Smooth muscle cell (in vitro differentiated cells): ENCODE results near the gene SLC7A6. TPM values are rescaled to one million over a fixed set of nuclear protein-coding genes. Genes with fewer than 3 reads are reported as not detected.

Source experiments
- DNase-seq: peaks from one replicate; lab custom pipeline; 2025; ENCODE audit not compliant: unreplicated experiment; lab: John Stamatoyannopoulos, UW
- H2AFZ ChIP-seq: fragments of 200-600 bp; sonication (generic); 2 replicates; pipeline ENCODE4 v1.6.0; 2016; ENCODE audit warnings: antibody characterized with exemption, low read depth, mild to moderate bottlenecking
- H3F3A ChIP-seq: fragments of 200-600 bp; sonication (generic); 2 replicates; pipeline ENCODE4 v1.6.0; 2017; ENCODE audit warnings: antibody characterized with exemption, low read depth
- H3K27ac ChIP-seq: fragments of 200-600 bp; sonication (generic); 2 replicates; pipeline ENCODE4 v1.5.1; 2016; ENCODE audit warnings: low read depth, mild to moderate bottlenecking
- H3K27me3 ChIP-seq: fragments of 200-600 bp; sonication (generic); 2 replicates; pipeline ENCODE4 v1.6.1; 2016; ENCODE audit warnings: low read depth, mild to moderate bottlenecking
- H3K36me3 ChIP-seq: fragments of 200-600 bp; sonication (generic); 2 replicates; pipeline ENCODE4 v1.5.1; 2016; ENCODE audit warnings: low read depth
- H3K4me1 ChIP-seq: fragments of 200-600 bp; sonication (generic); 2 replicates; pipeline ENCODE4 v1.5.1; 2016; ENCODE audit warnings: low read depth
- H3K4me2 ChIP-seq: fragments of 200-600 bp; sonication (generic); 2 replicates; pipeline ENCODE4 v1.6.0; 2016; ENCODE audit warnings: mild to moderate bottlenecking
- H3K4me3 ChIP-seq: fragments of 200-600 bp; sonication (generic); 2 replicates; pipeline ENCODE4 v1.5.1; 2016; ENCODE audit warnings: mild to moderate bottlenecking
- H3K79me2 ChIP-seq: fragments of 200-600 bp; sonication (generic); 2 replicates; pipeline ENCODE4 v1.6.0; 2016; ENCODE audit warnings: low read depth, mild to moderate bottlenecking
- H3K9ac ChIP-seq: fragments of 200-600 bp; sonication (generic); 2 replicates; pipeline ENCODE4 v1.6.0; 2016; ENCODE audit warnings: low read depth
- H3K9me3 ChIP-seq: fragments of 200-600 bp; sonication (generic); replicated peaks from 2 replicates; pipeline ENCODE4 v1.5.1; 2016; ENCODE audit warnings: low read depth
- H4K20me1 ChIP-seq: fragments of 200-600 bp; sonication (generic); 2 replicates; pipeline ENCODE4 v1.6.0; 2016; ENCODE audit warnings: low read depth
- CTCF ChIP-seq: fragments of 200-600 bp; sonication (generic); IDR thresholded peaks from 2 replicates; pipeline ENCODE4 v1.5.1; 2017; ENCODE audit warnings: borderline replicate concordance, mild to moderate bottlenecking, antibody characterized with exemption; ENCODE audit not compliant: insufficient read depth, poor library complexity, severe bottlenecking
- WGBS: methylation state at CpG from one replicate; pipeline ENCODE4 v1.1.7; 2016; ENCODE audit warnings: low lambda C conversion rate; 5-methylcytosine and 5-hydroxymethylcytosine counted together
- polyA plus RNA-seq: library from polyadenylated mRNA; unstranded; fragments of >200 nt; fragmentation: Nextera tagmentation; extraction: Ambion mirVana; gene quantifications from 2 replicates; pipeline ENCODE4 v1.2.1, GENCODE V29; 2016
- total RNA-seq: library from RNA; depleted of rRNA; stranded (reverse); fragments of >200 nt; gene quantifications from 2 replicates; pipeline ENCODE4 v1.2.3, GENCODE V29; 2014

Gene SLC7A6
- total and polyA plus RNA-seq, 2 experiments from 2014 or later: 11.4 to 16.5 TPM

DNA sequence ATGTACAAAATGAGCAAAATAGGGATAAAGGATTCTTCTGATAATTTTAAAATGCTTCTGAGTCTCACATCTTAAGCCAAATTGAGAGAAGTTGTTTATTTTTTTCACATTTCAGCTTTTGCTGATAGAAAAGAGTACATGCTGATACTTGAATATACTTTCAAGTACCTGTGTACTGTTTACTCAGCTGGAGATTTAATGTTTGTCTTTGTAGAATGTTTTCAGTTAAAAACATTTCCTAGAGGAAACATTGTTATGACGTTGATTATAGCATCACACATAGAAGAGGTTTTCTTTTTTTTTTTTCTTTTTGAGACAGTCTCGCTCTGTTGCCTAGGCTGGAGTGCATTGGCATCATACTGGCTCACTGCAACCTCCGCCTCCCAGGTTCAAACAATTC is 48.1 kb upstream of the SLC7A6 start:
- WGBS: 100% methylated on average over 3 of the region's 3 CpGs
- Histone ChIP-seq H3K79me2 (no peaks in the 10 kb centered on the region), H3K9ac (no peak overlapping the region)

GRCh38 chr16:68217506-68217905 is 46.8 kb upstream of the SLC7A6 start:
- Histone ChIP-seq H3K4me3 (no peak overlapping the region), H3K9ac (no peak overlapping the region), H3K9me3 (no peaks in the 10 kb centered on the region), H3F3A (no peaks in the 10 kb centered on the region), H3K36me3 (no peaks in the 10 kb centered on the region), H3K27ac (no peak overlapping the region), H4K20me1 (peaks cover 3% of the 10 kb centered on the region), H3K79me2 (no peaks in the 10 kb centered on the region), H3K27me3 (no peaks in the 10 kb centered on the region), H2AFZ (no peak overlapping the region), H3K4me2 (no peak overlapping the region), H3K4me1 (no peaks in the 10 kb centered on the region)
- no peak for TF ChIP-seq CTCF
- WGBS: 93% methylated on average over 4 of the region's 4 CpGs
- DNase-seq: no peak

More for the DNA sequence above, 48.1 kb upstream of the SLC7A6 start:
- Histone ChIP-seq H3K4me3 (no peak overlapping the region), H3K27me3 (no peaks in the 10 kb centered on the region), H4K20me1 (peaks cover 4% of the 10 kb centered on the region), H3K27ac (no peak overlapping the region), H3K36me3 (no peaks in the 10 kb centered on the region), H3F3A (no peaks in the 10 kb centered on the region), H3K9me3 (no peaks in the 10 kb centered on the region), H3K4me2 (no peak overlapping the region), H3K4me1 (no peaks in the 10 kb centered on the region), H2AFZ (no peak overlapping the region)
- TF ChIP-seq CTCF: no peak
- no peak for DNase-seq

DNA sequence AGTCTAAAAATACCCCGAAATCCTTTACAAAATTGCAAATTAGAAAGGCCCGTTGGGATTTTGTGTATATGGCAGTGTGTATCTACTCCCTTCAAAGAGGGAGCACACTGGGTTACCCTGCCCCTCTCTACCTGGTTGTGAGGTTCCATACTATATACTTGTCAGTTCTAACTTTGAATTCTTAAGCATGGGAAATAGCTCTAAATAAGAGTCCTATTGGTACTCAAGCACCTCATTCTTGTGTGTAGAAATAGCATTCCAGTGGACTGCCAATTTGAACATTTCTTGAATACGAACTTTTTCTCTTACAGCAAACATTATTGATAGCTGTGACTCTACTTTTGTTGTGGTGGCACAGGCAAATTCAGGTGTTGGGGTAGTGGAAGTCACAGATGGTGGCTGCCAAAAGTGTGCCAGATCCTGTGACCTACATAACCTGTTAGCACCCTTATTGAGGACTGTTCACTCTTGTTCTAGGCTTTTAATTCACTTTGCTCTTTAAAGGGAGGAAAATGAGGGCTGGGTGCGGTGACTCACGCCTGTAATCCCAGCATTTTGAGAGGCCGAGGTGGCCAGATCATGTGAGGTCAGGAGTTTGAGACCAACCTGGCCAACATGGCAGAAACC is 44.5 kb upstream of the SLC7A6 start:
- Histone ChIP-seq H4K20me1 (no peaks in the 10 kb centered on the region), H2AFZ (no peak overlapping the region), H3K36me3 (no peaks in the 10 kb centered on the region), H3K4me2 (no peak overlapping the region), H3K4me3 (no peak overlapping the region), H3F3A (no peaks in the 10 kb centered on the region), H3K27ac (no peak overlapping the region), H3K9me3 (no peaks in the 10 kb centered on the region), H3K4me1 (no peaks in the 10 kb centered on the region), H3K9ac (no peak overlapping the region), H3K27me3 (no peaks in the 10 kb centered on the region), H3K79me2 (no peaks in the 10 kb centered on the region)
- DNase-seq: no peak
- WGBS: 89% methylated on average over 6 of the region's 6 CpGs
- no peak for TF ChIP-seq CTCF

- H2AFZ ChIP-seq: no peak overlapping the region
- no peaks in the 10 kb centered on the region for H3K4me1 ChIP-seq
- H3K4me3 ChIP-seq: no peak overlapping the region
- H3K9ac ChIP-seq: no peak overlapping the region
- no peak overlapping the region for H3K27ac ChIP-seq
- H3F3A ChIP-seq: peaks cover 5% of the 10 kb centered on the region
- no peaks in the 10 kb centered on the region for H3K9me3 ChIP-seq
- TF ChIP-seq CTCF: no peak
- no peaks in the 10 kb centered on the region for H3K27me3 ChIP-seq
- DNase-seq: no peak
- no peaks in the 10 kb centered on the region for H3K79me2 ChIP-seq
- WGBS: 96% methylated on average over 1 of the region's 1 CpG
- no peaks in the 10 kb centered on the region for H3K36me3 ChIP-seq
- H4K20me1 ChIP-seq: peaks cover 11% of the 10 kb centered on the region
- H3K4me2 ChIP-seq: no peak overlapping the region
These were observed 41.3 kb upstream of the SLC7A6 start for GRCh38 chr16:68223072-68223471.
